SK-MEL-5 (cell line): ENCODE measurements around the gene C16orf86. TPM values are rescaled to one million over a fixed set of nuclear protein-coding genes. Genes with fewer than 3 reads are reported as not detected.

Experiments
- DNase-seq: peaks from one replicate; pipeline ENCODE4 v3.0.0-alpha.2; 2016; ENCODE audit warnings: low read depth, low spot score
- in situ Hi-C: cut with HindIII; loops from 2 replicates; pipeline ENCODE4 v1.10.0; 2016; ENCODE audit warnings: low sequenced_read_pairs, high pct_unique_total_duplicates, low pct_unique_long_range_greater_than_20kb
- total RNA-seq: library from RNA; depleted of rRNA; stranded (reverse); fragments of >200 nt; shearing (Covaris generic); gene quantifications from 2 replicates; pipeline ENCODE4 v1.2.3, GENCODE V29; 2014; rRNA removed

Gene C16orf86
- total RNA-seq, 1 experiment from 2014 or later = 0.98 TPM

GRCh38 chr16:67708368-67708771 lies 41.8 kb downstream of the C16orf86 start:
- in situ Hi-C loops = no loop called here
- DNase-seq = no peak

GRCh38 chr16:67709050-67709449 lies 42.4 kb downstream of the C16orf86 start:
- in situ Hi-C loops = no loop called here
- no peak for DNase-seq

GRCh38 chr16:67710607-67711006 lies 44.0 kb downstream of the C16orf86 start:
- in situ Hi-C loops = no loop called here
- no peak for DNase-seq

GRCh38 chr16:67713647-67714273 lies 47.1 kb downstream of the C16orf86 start:
- in situ Hi-C loops = no loop called here
- no peak for DNase-seq

GRCh38 chr16:67714522-67714921 lies 47.9 kb downstream of the C16orf86 start:
- in situ Hi-C loops = no loop called here

GRCh38 chr16:67716097-67716496 lies 49.5 kb downstream of the C16orf86 start:
- in situ Hi-C loops = no loop called here
- DNase-seq = no peak

More at GRCh38 chr16:67714522-67714921, 47.9 kb downstream of the C16orf86 start:
- no peak for DNase-seq

Other genes starting within 250 kb of the C16orf86 start
- 0.32 TPM in 1 of 2 replicates, not detected in the other for gene HSD11B2, start 235.7 kb upstream of the C16orf86 start, total RNA-seq
- 145 and 151 TPM in 2 replicates for gene ATP6V0D1, start 185.7 kb upstream of the C16orf86 start, total RNA-seq
- not detected in 2 replicates for gene AGRP, start 183.3 kb upstream of the C16orf86 start, total RNA-seq
- gene RIPOR1, start 138.0 kb upstream of the C16orf86 start, total RNA-seq = 3.6 and 9.4 TPM in 2 replicates
- 25.9 and 26.4 TPM in 2 replicates for gene CTCF, start 104.3 kb upstream of the C16orf86 start, total RNA-seq
- 0.16 and 0.40 TPM in 2 replicates for gene CARMIL2, start 21.7 kb upstream of the C16orf86 start, total RNA-seq
- gene ACD, start 6.6 kb upstream of the C16orf86 start, total RNA-seq = 17.4 and 18.3 TPM in 2 replicates
- 0.34 and 0.51 TPM in 2 replicates for gene PARD6A, start 5.9 kb upstream of the C16orf86 start, total RNA-seq
- 6.4 and 9.1 TPM in 2 replicates for gene ENKD1, start 64 bp upstream of the C16orf86 start, total RNA-seq
- gene GFOD2, start 52.5 kb downstream of the C16orf86 start, total RNA-seq = 10.5 and 13.4 TPM in 2 replicates
- 7.4 and 8.3 TPM in 2 replicates for gene RANBP10, start 139.7 kb downstream of the C16orf86 start, total RNA-seq
- 0.26 and 0.35 TPM in 2 replicates for gene TSNAXIP1, start 140.1 kb downstream of the C16orf86 start, total RNA-seq
- gene THAP11, start 175.5 kb downstream of the C16orf86 start, total RNA-seq = 33.3 and 37.8 TPM in 2 replicates
- 67.0 and 76.6 TPM in 2 replicates for gene NUTF2, start 180.1 kb downstream of the C16orf86 start, total RNA-seq
- gene CENPT, start 180.9 kb downstream of the C16orf86 start, total RNA-seq = 10.2 and 11.0 TPM in 2 replicates
- 22.8 and 26.3 TPM in 2 replicates for gene EDC4, start 206.2 kb downstream of the C16orf86 start, total RNA-seq
- not detected in 2 replicates for gene NRN1L, start 218.1 kb downstream of the C16orf86 start, total RNA-seq
- 7.8 and 9.2 TPM in 2 replicates for gene PSKH1, start 226.4 kb downstream of the C16orf86 start, total RNA-seq